HG03175 (cell line): ENCODE data around the gene ZNF57.
"Not testable (repeated sequence)": the region's sequence is repeated elsewhere in the genome, so short reads cannot be mapped to it uniquely, and the experiment has no call there.

Experiments used
- ATAC-seq: cut with Tn5 transposase; IDR thresholded peaks from one replicate; pipeline ENCODE4 v1.9.1; 2021; ENCODE audit warnings: mild to moderate bottlenecking, moderate library complexity; ENCODE audit not compliant: unreplicated experiment

ZNF57 gene

DNA sequence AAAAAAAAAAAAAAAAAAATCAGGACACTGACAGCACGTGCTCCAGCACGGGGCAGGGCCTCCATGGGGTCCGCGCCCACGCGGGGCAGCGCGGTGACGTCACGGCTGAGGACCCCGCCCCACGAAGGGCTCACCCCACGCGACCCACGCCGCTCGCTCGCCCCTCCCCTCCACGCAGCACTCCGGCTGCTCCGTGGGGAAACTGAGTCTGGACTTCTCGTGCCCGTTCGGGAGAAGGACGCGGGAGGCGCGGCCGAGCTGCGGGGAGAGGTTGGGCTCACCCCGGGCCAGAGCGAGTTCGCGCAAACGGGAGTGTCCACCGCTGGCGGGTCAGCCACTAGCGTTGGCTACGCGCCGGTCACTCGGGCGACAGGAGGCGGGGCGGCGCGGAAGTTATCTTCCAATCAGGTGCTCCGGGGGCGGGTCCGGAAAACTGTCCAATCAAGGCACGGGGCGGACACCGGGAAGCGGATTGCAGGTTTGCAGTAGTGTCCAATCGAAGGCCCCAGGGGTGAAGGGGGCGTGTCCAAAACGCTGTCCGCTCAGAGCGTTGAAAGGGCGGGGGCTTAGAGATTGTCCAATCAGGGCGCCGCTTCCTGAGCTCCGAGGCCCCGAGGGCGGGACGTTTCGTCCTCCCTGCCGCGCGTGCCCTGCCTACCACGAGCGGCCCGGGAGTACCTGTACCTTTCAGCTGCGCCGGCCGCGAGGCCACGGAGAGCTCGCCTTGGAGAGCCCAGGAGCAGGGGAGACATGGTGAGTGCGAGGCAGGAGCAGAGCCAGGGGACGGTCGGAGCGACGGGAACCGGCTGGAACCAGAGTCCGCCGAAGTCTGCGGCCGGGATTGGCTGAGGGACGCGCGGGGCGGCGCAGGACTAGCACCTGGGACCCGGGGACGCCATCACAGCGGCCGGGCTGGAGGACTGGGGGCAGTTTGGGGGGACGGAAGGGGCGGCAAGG lies at the start of gene ZNF57:
TSS of gene ZNF57 (plus strand) at position 633 of the 957 bp plus-strand sequence. CDS start at position 751, 118 bp downstream.
- ATAC-seq: peak; percentile 94

GRCh38 chr19:2852598-2852997 lies 48.1 kb upstream of the ZNF57 start:
- ATAC-seq: no peak

GRCh38 chr19:2853015-2853606 lies 47.6 kb upstream of the ZNF57 start:
- no peak for ATAC-seq

DNA sequence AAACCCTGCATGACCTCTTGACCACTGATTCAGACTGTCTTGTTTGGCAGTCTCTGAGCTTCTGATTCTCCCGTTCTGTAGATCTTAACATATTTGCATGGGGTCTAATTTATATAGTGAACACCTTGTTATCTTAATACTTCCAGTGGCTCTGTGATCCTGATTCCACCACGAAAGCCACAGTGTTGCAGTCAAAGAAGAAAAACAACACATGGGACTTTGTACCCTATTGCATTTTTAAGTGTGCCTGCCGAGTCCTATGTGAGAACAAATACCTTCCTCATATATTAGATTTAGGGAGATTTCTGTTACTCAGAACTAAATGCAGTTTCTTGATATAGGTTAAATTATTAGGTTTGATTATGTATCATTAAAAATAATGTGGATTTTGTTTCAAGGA lies 45.9 kb upstream of the ZNF57 start:
- no peak for ATAC-seq

GRCh38 chr19:2856457-2857050 lies 44.2 kb upstream of the ZNF57 start:
- ATAC-seq: no peak

DNA sequence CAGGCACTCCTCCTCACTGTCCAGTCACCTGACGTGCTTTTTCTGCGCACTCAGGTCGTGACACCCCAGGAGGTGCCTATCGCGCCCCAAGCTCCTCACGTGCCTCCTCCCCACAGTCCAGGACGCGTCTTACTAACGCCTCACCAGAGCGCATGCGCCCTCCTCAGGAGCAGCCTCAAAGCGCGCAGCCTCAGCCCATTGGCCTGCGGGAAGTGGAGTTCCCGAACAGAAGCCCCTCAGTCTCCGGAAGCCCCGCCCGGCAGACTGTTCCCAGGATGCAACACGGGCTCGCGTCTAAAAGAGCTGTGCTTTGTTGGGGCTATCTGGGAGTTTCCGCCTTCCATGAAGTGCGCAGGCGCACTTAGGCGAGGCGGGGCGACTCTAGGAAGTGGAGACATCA lies 41.9 kb upstream of the ZNF57 start:
- ATAC-seq: no peak

DNA sequence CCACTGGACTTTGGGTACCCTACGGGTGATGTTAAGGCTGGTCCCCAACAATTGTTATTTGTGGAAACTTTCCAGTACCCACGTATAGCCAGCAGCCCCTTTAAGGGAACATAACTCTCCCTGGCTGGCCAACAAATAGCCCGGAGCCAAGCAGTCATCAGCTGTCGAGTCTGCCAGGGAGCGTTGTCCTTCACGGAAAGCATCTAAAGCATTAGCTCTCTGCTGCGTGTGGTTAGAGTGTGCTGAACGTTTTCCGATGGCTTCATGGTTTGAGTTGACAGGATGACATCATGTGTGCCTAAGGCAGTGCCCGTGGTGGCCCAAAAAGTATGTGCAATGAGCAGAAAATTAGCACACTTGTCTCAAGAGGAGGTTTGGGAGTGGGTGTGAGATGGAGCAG lies 36.9 kb upstream of the ZNF57 start:
- no peak for ATAC-seq

GRCh38 chr19:2865334-2866100 lies 35.2 kb upstream of the ZNF57 start:
- ATAC-seq: no peak

GRCh38 chr19:2866495-2867024 lies 34.2 kb upstream of the ZNF57 start:
- no peak for ATAC-seq

DNA sequence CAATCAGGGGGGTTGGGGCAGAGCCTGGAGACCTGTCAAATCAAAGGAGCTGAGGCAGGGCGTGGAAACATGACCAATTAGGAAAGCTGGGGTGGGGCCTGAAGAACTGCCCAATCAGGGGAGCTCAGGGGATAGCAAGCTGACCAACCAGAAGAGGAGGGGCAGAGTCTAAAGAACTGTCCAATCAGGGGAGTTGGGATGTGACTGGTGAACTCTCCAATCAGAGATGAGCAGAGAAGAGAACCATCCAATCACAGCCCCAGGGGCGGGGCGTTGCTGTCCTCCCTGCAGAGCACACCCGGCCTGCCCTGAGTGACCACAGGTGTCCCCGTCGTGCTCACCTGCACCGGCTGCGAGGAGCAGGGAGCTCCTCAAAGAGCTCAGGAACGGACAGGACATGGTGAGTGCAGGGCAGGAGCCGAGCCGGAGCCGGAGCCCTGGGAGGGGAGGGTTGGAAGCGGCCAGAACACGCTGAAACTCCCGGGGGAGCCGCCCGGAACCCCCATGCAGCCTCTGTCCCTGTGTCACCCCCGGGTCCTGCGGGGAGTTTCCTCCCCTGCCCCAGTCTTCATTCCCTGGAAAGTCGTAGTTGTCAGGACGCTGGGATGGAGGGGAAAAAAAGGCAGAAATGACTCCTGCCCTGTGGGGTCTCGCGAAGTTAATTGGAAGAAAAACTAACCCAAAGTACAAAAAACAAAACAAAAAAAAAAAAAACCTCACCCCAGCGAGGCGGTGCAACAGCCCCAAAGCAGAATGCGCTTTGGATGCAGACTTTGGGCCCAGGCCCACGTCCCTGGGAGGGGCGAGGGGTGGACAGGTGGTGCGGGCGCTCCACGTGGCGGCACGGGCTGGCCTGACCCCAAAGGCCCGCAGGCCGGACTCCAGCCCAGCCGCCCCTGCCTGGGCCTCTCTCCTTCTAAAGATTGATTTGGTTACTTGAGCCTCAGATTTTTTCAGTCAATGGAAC lies 33.4 kb upstream of the ZNF57 start, which contains the start of gene ZNF556:
TSS of gene ZNF556 (plus strand) at position 311 of the 967 bp plus-strand sequence. CDS start at position 398, 87 bp downstream.
- no peak for ATAC-seq

GRCh38 chr19:2869618-2870017 lies 31.1 kb upstream of the ZNF57 start:
- no peak for ATAC-seq

DNA sequence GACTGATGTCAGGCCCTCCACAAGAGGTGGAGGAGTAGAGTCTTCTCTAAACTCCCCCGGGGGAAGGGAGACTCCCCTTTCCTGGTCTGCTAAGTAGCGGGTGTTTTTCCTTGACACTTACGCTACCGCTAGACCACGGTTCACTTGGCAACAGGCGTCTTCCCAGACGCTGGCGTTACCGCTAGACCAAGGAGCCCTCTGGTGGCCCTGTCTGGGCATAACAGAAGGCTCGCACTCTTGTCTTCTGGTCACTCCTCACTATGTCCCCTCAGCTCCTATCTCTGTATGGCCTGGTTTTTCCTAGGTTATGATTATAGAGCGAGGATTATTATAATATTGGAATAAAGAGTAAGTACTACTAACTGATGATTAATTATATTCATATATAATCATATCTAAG lies 28.6 kb upstream of the ZNF57 start:
- ATAC-seq: not testable (repeated sequence)

DNA sequence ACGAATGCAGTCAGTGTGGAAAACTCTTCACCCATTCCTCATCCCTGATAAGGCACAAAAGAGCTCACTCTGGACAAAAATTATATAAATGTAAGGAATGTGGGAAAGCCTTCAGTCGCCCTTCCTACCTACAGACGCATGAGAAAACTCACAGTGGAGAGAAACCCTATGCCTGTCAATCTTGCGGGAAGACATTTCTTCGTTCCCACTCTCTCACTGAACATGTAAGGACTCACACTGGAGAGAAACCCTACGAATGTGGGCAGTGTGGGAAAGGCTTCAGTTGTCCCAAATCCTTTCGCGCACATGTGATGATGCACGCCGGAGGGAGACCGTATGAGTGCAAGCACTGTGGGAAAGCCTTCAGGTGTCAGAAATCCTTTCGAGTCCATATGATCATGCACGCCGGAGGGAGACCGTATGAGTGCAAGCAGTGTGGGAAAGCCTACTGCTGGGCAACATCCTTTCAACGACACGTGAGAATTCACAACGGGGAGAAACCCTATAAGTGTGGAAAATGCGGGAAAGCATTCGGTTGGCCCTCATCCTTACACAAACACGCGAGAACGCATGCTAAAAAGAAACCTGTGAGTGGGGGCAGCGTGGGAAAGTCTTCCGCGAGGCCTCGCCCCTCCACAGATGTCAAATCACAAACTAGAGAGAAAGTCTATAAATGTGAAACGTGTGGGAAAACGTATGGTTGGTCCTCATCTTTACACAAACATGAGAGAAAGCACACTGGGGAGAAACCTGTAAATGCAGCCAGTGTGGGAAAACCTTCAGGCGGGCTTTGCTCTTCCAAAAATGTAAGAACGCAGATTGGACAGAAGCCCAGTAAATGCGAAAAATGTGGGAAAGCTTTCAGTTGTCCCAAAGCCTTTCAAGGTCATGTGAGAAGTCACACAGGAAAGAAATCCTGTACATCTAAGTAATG lies 23.1 kb upstream of the ZNF57 start:
- no peak for ATAC-seq

- no peak for ATAC-seq
Measured at GRCh38 chr19:2883686-2884439, 16.9 kb upstream of the ZNF57 start.

- ATAC-seq: no peak
Measured at GRCh38 chr19:2885736-2886135, 15.0 kb upstream of the ZNF57 start.

- no peak for ATAC-seq
Measured at GRCh38 chr19:2887391-2887914, 13.3 kb upstream of the ZNF57 start.

- ATAC-seq: no peak
Measured at GRCh38 chr19:2888731-2889224, 11.9 kb upstream of the ZNF57 start.
